Measurements from ENCODE around the gene SNX7. TPM values are rescaled to one million over a fixed set of nuclear protein-coding genes. Genes with fewer than 3 reads are reported as not detected.

Gene SNX7
- total RNA-seq, 1 donor: 78.9 TPM

DNA sequence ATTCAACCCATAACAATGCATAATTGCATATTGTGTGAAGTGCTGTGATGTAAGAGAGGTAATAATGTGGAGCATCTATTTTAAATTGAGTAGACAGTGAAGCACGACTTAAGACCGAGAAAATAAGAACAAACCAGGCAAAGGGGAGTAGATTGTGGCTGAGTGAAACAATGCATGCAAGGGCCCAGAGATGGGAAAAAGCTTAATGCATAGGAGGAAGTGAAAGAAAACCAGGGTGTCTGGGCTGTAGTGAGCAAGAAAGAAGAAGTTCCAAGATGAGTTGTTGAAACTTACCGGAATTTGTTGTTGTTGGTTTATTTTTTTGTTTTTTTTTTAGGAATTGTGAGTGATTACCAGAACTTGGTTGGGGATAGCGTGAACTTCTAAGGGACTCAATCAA, 104.7 kb downstream of the SNX7 start:
- Histone ChIP-seq H3K4me3 (ENCODE audit: insufficient read depth, low read length) (no peak overlapping the region), H2AFZ (ENCODE audit: low read length) (no peak overlapping the region), H3K36me3 (ENCODE audit: insufficient read depth, low read length) (no peaks in the 10 kb centered on the region), H3K4me1 (ENCODE audit: insufficient read depth, low read length) (peaks cover 5% of the 10 kb centered on the region), H3K9me3 (ENCODE audit: low read depth, low read length) (no peaks in the 10 kb centered on the region), H4K20me1 (ENCODE audit: insufficient read depth, low read length) (no peaks in the 10 kb centered on the region), H3K4me2 (ENCODE audit: insufficient read depth, low read length) (no peak overlapping the region), H3K27ac (ENCODE audit: low read depth, low read length) (no peak overlapping the region), H3K27me3 (ENCODE audit: insufficient read depth, low read length) (no peaks in the 10 kb centered on the region), H3K79me2 (ENCODE audit: insufficient read depth, low read length) (no peaks in the 10 kb centered on the region)
- TF ChIP-seq, protein P1, sequence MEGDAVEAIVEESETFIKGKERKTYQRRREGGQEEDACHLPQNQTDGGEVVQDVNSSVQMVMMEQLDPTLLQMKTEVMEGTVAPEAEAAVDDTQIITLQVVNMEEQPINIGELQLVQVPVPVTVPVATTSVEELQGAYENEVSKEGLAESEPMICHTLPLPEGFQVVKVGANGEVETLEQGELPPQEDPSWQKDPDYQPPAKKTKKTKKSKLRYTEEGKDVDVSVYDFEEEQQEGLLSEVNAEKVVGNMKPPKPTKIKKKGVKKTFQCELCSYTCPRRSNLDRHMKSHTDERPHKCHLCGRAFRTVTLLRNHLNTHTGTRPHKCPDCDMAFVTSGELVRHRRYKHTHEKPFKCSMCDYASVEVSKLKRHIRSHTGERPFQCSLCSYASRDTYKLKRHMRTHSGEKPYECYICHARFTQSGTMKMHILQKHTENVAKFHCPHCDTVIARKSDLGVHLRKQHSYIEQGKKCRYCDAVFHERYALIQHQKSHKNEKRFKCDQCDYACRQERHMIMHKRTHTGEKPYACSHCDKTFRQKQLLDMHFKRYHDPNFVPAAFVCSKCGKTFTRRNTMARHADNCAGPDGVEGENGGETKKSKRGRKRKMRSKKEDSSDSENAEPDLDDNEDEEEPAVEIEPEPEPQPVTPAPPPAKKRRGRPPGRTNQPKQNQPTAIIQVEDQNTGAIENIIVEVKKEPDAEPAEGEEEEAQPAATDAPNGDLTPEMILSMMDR (IDR thresholded peaks at IDR 0.05; ENCODE audit: extremely low read depth, low read depth, low read length): no peak
- no peak for DNase-seq (ENCODE audit: insufficient read length, low spot score, missing footprints)

DNA sequence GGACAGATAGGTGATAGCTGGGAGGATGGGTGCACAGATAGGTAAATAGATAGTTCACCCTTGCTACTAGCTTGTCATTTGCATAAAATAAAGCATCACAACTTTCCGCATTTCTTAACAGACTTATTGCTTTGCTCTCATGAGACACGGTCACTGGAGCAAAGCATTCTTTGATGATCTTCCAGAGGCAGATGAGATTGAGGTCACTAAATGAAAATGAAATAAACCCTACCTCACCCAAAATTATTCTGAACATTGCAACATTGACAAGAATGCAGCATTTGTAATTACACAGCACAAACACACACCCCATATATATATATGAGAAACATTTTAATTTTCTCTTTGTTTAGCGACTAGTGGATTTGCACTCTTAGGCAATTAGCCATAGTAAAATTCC, 107.6 kb downstream of the SNX7 start:
- Histone ChIP-seq H3K36me3 (ENCODE audit: insufficient read depth, low read length) (no peaks in the 10 kb centered on the region), H3K4me3 (ENCODE audit: insufficient read depth, low read length) (no peak overlapping the region), H3K79me2 (ENCODE audit: insufficient read depth, low read length) (no peaks in the 10 kb centered on the region), H3K27me3 (ENCODE audit: insufficient read depth, low read length) (no peaks in the 10 kb centered on the region), H4K20me1 (ENCODE audit: insufficient read depth, low read length) (no peaks in the 10 kb centered on the region), H3K27ac (ENCODE audit: low read depth, low read length) (no peak overlapping the region), H3K9me3 (ENCODE audit: low read depth, low read length) (no peaks in the 10 kb centered on the region), H2AFZ (ENCODE audit: low read length) (no peak overlapping the region), H3K4me2 (ENCODE audit: insufficient read depth, low read length) (no peak overlapping the region), H3K4me1 (ENCODE audit: insufficient read depth, low read length) (no peaks in the 10 kb centered on the region)
- no peak for DNase-seq (ENCODE audit: insufficient read length, low spot score, missing footprints)
- TF ChIP-seq, protein P1 (IDR thresholded peaks at IDR 0.05; ENCODE audit: extremely low read depth, low read depth, low read length): no peak

DNA sequence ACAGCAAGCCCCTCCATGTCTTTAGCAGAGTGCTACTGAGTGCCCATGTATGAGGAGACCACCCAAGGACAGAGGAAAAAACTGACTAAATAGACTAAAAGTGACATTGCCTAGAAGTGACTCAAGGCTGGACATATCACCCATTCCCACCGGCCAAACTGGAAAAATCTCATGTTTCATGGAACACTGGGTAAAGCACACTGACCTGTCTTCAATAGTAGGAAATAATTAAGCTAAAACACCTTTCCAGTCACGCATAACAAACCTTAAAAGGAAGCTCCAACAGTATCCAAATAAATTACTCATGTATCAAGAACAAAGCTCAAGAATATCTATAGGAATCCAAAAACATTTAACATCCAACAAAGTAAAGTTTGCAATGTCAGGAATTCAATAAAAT, 120.4 kb downstream of the SNX7 start:
- H3K4me3 ChIP-seq (ENCODE audit: insufficient read depth, low read length): no peak overlapping the region
- no peaks in the 10 kb centered on the region for H3K36me3 ChIP-seq (ENCODE audit: insufficient read depth, low read length)
- no peak overlapping the region for H3K27ac ChIP-seq (ENCODE audit: low read depth, low read length)
- no peak overlapping the region for H3K4me2 ChIP-seq (ENCODE audit: insufficient read depth, low read length)
- H3K9me3 ChIP-seq (ENCODE audit: low read depth, low read length): no peaks in the 10 kb centered on the region
- no peaks in the 10 kb centered on the region for H4K20me1 ChIP-seq (ENCODE audit: insufficient read depth, low read length)
- TF ChIP-seq, protein P1 (IDR thresholded peaks at IDR 0.05; ENCODE audit: extremely low read depth, low read depth, low read length): no peak
- H3K27me3 ChIP-seq (ENCODE audit: insufficient read depth, low read length): no peaks in the 10 kb centered on the region
- no peak for DNase-seq (ENCODE audit: insufficient read length, low spot score, missing footprints)
- no peaks in the 10 kb centered on the region for H3K79me2 ChIP-seq (ENCODE audit: insufficient read depth, low read length)
- no peaks in the 10 kb centered on the region for H3K4me1 ChIP-seq (ENCODE audit: insufficient read depth, low read length)
- no peak overlapping the region for H2AFZ ChIP-seq (ENCODE audit: low read length)

DNA sequence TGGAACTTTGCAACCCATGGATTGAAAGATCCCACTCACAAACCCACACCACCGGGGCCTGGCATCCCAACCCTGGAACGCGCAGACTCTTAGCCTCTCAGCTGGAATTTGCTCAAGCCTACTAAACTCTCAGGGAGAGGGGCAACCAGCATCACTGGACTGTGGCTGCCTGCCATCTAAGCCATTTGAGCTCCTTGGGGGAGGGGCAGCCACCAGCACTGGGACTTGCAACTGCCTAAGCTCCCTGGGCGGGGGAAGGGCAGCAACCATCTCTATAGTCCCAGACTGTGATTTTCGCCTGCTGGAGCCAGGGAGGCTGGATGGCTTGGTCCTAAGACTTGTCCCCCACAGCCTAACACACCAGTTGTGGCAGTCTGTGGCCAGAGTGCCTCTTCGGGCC, 122.3 kb downstream of the SNX7 start:
- H3K4me1 ChIP-seq (ENCODE audit: insufficient read depth, low read length): no peaks in the 10 kb centered on the region
- H3K79me2 ChIP-seq (ENCODE audit: insufficient read depth, low read length): no peaks in the 10 kb centered on the region
- H4K20me1 ChIP-seq (ENCODE audit: insufficient read depth, low read length): no peaks in the 10 kb centered on the region
- no peaks in the 10 kb centered on the region for H3K9me3 ChIP-seq (ENCODE audit: low read depth, low read length)
- no peak overlapping the region for H3K4me2 ChIP-seq (ENCODE audit: insufficient read depth, low read length)
- H3K27me3 ChIP-seq (ENCODE audit: insufficient read depth, low read length): no peaks in the 10 kb centered on the region
- no peak overlapping the region for H2AFZ ChIP-seq (ENCODE audit: low read length)
- H3K4me3 ChIP-seq (ENCODE audit: insufficient read depth, low read length): no peak overlapping the region
- no peaks in the 10 kb centered on the region for H3K36me3 ChIP-seq (ENCODE audit: insufficient read depth, low read length)
- no peak overlapping the region for H3K27ac ChIP-seq (ENCODE audit: low read depth, low read length)
- no peak for DNase-seq (ENCODE audit: insufficient read length, low spot score, missing footprints)
- TF ChIP-seq, protein P1 (IDR thresholded peaks at IDR 0.05; ENCODE audit: extremely low read depth, low read depth, low read length): no peak
